ENCODE data around the gene AMBRA1.

AMBRA1 gene

DNA sequence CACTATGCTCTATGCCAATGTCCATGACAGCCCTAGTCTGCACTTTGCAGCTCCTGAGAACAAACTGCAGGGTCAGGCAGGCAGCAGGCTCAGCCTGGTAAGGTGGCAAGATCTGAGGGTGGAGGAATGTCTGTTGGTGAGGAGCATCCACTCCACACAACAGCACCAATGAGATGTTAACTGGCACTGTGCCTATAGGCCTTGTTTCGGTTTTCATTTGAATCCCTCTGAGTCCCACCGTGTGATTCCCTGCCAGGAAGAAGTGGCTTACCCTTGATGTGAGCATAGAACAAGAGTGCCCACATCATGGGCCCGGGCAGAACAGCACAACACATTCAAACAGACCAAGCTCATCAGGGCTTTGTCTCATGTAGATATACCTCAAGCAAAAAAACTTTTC, 158.1 kb downstream of the AMBRA1 start:
- no peak for DNase-seq

GRCh38 chr11:46431211-46431610, 162.6 kb downstream of the AMBRA1 start:
- peak; percentile 26 for DNase-seq

DNA sequence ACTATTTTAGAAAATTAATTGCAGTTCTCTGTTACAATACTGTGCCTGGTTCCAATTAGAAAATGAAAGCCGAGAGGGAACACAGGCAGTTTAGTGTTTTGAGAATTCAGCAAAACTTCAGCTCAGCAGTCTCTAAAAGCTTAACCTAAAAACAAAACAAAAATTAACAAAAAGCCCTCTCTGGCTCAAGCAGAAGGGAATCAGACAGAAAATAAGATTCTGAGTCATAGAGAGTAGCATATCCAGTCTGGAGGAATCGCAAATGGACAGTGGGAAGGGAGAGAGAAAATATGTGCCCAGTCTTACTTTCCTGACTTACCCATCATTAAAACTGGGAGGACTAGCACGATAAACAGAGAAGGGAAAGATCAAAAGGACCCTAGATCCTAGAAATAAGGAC, 164.1 kb downstream of the AMBRA1 start:
- no peak for DNase-seq

- DNase-seq: no peak
Measured at GRCh38 chr11:46427364-46427763, 166.5 kb downstream of the AMBRA1 start.

DNA sequence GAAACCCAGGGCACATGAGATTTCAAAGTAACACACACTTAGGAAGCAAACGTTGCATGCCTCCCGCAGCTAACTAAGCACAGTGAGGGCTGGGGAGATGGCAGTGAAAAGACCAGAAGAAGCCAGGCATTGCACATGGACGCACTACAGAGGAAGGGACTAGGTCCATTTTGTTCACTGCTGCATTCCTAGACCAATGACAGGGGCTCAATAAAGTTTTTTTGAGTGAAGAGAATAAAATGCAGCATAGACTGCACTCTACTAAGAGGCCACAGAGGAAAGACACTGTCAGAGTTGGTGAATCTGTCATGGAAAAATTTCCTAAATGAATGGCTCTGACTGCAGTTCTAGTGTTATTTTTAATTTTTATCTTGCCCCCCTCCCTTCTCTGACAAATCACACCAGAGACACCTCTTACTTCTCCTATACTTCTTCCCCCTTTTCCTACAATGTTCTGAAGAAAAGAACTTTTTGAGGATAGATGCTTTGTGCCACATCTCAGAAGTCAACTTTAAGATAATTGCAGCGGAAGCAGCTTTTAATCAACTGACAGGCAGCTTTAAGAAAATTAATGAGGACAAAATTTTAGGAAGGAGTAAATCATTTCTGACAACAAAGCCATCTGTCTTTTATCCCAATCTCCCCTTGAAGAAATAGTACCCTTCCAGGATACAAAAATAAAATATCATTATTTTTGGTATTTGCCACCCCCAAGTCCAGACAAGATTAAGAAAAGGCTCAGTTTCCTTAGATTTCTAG, 167.4 kb downstream of the AMBRA1 start:
- DNase-seq: no peak

DNA sequence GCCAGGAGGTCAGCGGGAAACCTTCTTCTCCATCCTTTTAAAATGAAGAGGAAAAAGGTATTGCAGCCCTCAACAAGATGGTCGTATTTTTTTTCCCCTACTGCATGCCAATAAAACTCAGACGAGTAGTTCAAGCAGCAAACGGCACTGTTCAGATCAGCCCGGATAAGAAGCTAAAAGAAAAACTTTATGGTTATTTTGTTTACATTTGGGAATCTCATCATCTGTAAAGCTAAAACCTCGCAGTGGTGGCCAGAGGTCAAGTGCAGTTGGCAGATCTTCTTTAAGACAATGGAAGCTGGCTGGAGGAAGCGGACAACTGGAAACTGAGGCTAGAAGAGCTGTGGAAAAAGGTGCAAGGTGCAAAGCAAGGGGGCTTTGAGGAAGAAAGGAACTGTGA, 171.2 kb downstream of the AMBRA1 start:
- DNase-seq: no peak

DNA sequence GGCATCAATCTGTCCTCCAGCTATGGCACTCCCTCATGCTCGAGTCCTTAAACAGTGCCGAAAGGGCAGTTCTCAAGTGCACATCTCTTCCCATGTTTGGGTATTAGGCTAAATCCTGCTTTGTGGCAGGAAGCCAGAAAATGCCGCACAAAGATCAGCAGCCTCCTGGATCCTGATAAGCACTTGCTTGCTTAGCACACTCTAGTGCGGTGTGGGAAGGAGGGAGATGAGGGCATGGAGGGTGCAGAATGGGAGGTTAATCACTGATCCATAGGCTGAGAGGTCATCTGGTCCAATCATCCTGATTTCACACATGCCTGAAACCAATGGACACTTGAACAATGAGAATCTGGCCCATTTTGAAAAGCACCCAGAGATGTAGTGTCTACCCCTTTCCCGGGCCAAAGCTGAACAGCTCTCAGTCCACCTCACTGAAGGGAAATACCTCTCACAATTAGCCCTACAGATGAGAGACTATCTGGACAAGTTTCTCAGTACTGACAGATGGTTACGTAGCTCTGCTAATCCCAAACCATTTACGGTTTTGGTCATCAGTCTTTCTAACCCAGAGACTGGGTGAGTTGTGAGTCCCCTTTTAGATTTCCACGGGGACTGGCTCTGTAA, 172.5 kb downstream of the AMBRA1 start:
- DNase-seq: no peak

- DNase-seq: no peak
Measured at GRCh38 chr11:46420513-46420912, 173.3 kb downstream of the AMBRA1 start.

DNA sequence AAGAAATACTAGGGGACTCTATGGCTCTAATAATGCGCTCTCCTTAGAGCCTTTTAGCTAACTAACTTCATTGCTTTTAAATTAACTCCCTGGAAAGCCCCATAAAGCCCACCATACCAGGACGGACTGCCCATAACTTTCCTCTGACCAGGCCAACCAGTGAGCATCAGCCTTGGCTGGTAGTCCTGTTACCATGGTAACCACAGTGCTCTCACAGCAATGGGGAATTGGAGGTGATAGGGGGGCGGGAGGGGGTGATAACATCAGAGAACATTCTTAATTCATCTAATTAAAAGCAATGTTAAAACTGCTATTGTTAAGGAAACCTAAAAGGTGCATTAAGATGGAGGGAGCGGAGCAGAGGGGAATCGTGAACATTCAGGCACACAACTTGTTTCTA, 175.1 kb downstream of the AMBRA1 start:
- no peak for DNase-seq

GRCh38 chr11:46417711-46418110, 176.1 kb downstream of the AMBRA1 start:
- DNase-seq: no peak

- no peak for DNase-seq
Measured at GRCh38 chr11:46414879-46415278, 178.9 kb downstream of the AMBRA1 start.

GRCh38 chr11:46414466-46414796, 179.4 kb downstream of the AMBRA1 start:
- DNase-seq: no peak

- DNase-seq: no peak
Measured at GRCh38 chr11:46413760-46414465, 179.9 kb downstream of the AMBRA1 start.

DNA sequence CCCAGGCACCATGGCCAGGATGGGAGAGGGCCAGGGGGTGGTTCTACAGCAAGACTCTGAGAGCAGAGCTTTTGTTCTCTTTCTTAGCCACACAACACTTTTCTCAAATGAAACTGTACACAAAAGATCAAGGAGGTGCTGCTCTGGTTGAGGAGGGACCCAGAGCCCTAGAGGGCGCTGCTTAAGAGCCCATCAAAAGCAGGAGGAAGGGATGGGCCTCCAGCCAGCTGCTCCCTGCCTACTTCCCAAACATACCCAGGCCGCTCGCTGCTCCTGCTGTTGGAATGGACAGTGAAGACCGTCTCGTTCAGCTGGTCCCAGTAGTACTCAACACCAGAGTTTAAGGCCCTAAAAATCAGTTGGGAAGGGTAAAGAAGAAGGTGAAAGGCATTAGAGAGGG, 183.8 kb downstream of the AMBRA1 start:
- DNase-seq: no peak

DNA sequence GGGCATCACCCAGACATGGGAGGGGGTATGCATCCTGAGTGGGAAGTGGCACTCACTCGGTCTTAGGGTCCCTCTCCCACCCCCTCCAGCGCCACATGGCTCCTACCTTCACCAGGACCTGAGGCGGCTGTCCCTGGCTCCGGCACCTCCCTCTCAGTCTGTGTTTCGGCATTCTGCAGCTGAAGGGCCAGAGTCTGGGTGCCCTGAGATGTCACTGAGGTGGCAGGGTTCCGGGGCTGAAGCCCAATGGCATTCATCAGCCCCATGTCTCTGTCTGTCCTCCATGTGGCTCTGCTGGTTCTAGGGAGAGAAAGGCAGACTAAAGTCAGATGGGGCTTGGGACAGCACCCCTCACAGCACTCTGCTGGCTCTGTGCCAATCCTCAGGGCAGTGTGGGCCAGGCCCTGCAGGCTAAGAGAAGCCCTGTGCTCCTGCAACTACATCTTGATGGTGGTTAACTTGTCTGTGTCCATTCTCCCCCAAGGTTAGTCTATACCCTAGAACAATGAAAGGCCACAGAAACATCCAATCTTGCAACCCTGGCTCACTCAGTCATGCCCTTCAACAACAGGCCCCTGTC, 185.3 kb downstream of the AMBRA1 start:
- no peak for DNase-seq

DNA sequence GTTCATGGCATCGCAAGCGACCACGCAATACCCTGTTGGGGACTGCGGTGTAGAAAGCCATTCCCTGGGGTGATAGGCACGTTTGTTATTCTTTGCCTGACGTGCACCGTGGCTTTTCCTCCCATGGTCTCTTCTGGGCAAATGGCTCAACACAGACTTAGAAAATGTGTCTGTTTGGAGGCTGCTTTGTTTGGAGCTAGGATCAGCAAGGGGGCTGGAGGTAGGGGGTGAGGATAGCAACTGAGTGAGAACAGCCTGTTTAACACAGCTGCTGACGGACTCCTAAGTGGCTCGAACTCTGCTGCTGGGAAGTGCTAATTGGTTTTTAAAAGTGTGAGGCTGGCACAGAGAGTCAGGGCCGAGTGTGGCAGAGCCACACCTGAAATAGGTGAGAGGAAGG, 186.2 kb downstream of the AMBRA1 start:
- DNase-seq: no peak

DNA sequence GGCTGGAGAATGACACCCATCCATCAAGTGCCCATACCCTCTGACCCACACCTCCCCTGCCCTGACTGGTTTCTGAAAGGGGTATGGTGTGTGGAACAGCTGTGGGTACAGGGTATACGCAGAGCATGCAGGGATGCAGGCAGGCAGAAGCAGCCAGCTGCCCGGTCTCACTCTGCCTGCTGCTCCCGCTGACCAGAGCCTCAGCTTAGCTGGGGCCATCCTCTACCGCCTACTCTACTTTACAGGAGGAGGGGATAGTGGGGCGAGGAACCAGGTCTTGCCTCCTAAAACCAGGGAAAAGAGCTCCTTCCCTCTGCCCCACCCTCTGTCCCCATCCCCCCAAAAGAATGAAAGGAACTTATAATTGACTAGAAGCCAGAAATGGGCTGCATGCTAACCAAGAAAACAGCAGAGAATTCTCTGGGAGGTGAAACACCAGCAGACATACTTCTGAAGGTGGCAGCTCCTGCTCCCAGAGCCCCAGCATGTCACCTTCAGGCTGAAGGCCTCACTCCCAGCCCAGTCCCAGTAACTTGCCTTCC, 189.3 kb downstream of the AMBRA1 start:
- DNase-seq: no peak

DNA sequence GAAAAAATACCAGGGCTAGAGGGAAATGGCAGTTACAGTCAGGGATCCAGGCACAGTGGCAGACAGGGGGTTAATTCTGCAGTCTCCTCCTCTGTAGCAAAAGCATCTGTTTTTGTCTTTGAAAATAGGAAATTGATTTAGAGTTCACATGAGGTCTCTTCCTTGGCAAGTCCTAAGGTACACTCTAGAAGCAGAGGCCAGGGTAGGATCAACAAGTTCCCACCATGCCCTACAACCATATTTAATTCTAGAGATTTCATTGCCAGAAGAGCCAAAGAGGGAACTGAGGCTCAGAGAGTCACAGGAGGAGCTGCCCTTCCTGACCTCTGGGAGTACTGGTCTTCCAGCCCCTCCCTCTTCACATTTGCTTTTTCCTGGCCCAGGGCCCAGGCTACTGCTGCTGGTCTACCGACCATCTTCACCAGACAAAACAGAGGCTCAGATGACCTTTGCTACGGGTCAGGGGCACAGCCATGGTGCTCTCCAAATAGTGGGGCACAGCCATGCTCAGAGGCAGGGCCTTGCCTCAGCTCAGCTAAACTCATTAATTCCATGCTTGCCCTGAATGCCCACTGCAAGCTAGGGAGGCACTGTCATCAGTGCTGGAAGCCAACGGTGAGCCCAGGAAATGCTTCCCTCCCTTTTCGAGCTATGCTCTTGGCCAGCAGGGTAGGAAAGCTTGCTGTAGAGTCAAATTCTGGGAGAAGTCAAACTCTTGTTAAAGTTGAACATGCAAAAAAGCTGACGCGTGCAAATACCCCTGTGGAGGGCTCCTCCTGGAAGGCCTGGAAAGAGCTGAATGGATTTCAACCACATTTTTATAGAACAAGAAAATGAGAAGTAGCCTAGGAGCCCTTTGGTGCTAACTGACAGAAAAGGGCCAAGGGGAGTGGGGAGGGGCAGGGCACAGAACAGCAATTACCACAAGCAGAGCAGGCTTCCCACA, 190.6 kb downstream of the AMBRA1 start:
- DNase-seq: no peak

DNA sequence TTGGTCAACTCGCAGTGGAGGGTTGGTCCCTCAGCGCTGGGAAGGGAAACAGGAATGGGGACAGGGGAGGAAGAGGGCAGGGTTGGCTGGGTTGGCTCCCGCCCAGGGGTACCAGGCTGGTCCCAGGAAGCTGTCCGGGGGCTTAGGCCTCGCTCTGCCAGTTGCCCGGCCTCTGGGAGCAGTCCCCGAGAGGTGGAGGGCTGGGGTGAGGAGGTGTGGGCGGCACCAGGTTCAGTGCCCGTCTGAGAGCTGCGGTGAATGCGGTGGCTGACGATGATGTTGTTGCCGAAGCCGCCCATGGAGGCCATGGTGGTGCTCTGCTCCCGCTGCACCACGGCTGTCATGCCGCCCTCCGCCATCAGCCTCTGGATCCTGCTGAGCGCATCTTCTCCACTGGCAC, 196.3 kb downstream of the AMBRA1 start:
- DNase-seq: no peak

GRCh38 chr11:46393759-46394158, 200.1 kb downstream of the AMBRA1 start:
- no peak for DNase-seq

GRCh38 chr11:46393231-46393616, 200.6 kb downstream of the AMBRA1 start:
- DNase-seq: no peak

DNA sequence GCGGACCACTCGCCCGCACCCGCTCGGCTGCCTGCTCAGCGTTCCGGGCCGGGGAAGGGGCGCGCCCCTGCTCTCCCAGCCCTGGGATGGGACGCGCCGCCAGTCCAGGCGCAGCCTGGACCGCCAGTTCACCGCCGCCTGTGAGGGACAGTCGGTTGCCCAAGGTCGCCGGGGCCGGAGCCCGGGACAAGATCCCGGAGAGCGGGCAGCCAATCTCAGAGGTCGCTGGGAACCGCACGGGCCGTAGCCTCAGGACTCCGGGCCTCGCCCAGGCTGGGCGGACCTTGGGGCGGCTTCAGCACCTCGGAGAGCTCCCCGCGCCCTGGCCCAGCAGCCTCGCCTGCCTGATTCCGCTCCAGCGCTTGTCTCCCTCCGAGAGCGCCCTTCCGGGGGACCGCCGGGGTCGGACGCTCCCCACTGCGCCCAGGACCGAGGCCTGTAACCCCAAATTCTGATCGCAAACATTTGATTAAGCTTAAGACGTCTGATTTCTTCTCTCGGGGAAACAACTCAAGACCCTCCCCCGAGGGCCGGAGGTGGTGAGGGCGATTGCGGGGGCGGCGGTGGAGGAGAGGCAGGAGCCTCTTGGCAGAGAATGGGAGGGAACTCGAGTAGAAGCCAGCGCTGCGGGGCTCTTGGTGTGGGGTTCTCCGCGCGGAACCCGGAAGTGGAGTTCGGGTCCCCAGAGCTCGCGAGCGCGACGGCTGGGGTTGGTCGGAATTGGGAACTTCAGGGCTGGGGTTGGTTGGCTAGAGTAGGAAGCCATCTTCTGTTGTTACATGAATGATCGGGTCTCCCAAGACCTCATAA, 201.2 kb downstream of the AMBRA1 start:
- no peak for DNase-seq

Measured in NCI-H446 treated with DMSO at 0.1 percent for 48 hours (cell line).